HEK293 (cell line): Measurements from ENCODE around the gene POFUT2.

Experiments
- CTCF ChIA-PET: fragments of 350-600 bp; formaldehyde crosslinking; extraction: SDS; loops from one replicate; lab custom pipeline; 2021; ENCODE audit warnings: antibody characterized with exemption; lab: Yijun Ruan, JAX
- POLR2A ChIA-PET: fragments of 300-600 bp; formaldehyde crosslinking; extraction: SDS; loops from one replicate; lab custom pipeline; 2020; ENCODE audit warnings: antibody characterized with exemption, inconsistent platforms; lab: Yijun Ruan, JAX
- H3K27ac ChIP-seq: fragments of 200-500 bp; sonication (Bioruptor generic); 2 replicates; pipeline ENCODE4 v1.5.1; 2014; ENCODE audit warnings: low read depth, low read length, control low read depth, inconsistent platforms; ENCODE audit errors: extremely low read depth
- H3K36me3 ChIP-seq, 2 experiments: fragments of 200-500 bp in 1 of 2; sonication (Bioruptor generic) in 1 of 2; 1 replicate in 1 of 2; 2 replicates in 1 of 2; pipeline ENCODE4 v1.5.1; 2014 to 2017; ENCODE audit warnings: inconsistent platforms in 2 of 2, low read length in 2 of 2; ENCODE audit not compliant: control insufficient read depth in 2 of 2, insufficient read depth in 1 of 2
- H3K4me1 ChIP-seq: fragments of 200-500 bp; sonication (Bioruptor generic); 2 replicates; pipeline ENCODE4 v1.5.1; 2014; ENCODE audit warnings: mild to moderate bottlenecking, low read length, inconsistent platforms; ENCODE audit not compliant: control insufficient read depth, insufficient read depth
- H3K4me3 ChIP-seq: 2 replicates; pipeline ENCODE4 v1.5.1; 2011; ENCODE audit warnings: low read depth, mild to moderate bottlenecking, control low read depth, low read length, moderate library complexity
- H3K9me3 ChIP-seq: fragments of 200-500 bp; sonication (Bioruptor generic); 2 replicates; pipeline ENCODE4 v1.5.1; 2014; ENCODE audit warnings: low read depth, low read length, inconsistent platforms; ENCODE audit not compliant: control insufficient read depth, insufficient read depth
- PRDM10 ChIP-seq: fragments of 450-650 bp; formaldehyde crosslinking; IDR thresholded peaks from 2 replicates; pipeline ENCODE4 v1.5.1; 2016; ENCODE audit warnings: missing biosample characterization, missing genetic modification characterization
- SP2 ChIP-seq: fragments of 450-650 bp; formaldehyde crosslinking; IDR thresholded peaks from 2 replicates; pipeline ENCODE4 v1.5.1; 2016; ENCODE audit warnings: missing biosample characterization, missing genetic modification characterization
- SP7 ChIP-seq: fragments of 450-650 bp; formaldehyde crosslinking; IDR thresholded peaks from 2 replicates; pipeline ENCODE4 v1.5.1; 2016; ENCODE audit warnings: missing biosample characterization, missing genetic modification characterization
- YY2 ChIP-seq: fragments of 450-650 bp; formaldehyde crosslinking; IDR thresholded peaks from 2 replicates; pipeline ENCODE4 v1.5.1; 2016; ENCODE audit warnings: missing biosample characterization, missing genetic modification characterization
- ZBTB49 ChIP-seq: fragments of 450-650 bp; formaldehyde crosslinking; IDR thresholded peaks from 2 replicates; pipeline ENCODE4 v1.5.1; 2016; ENCODE audit warnings: missing biosample characterization, missing genetic modification characterization, low read depth
- ZNF146 ChIP-seq: fragments of 450-650 bp; formaldehyde crosslinking; IDR thresholded peaks from 2 replicates; pipeline ENCODE4 v1.5.1; 2016; ENCODE audit warnings: missing biosample characterization, missing genetic modification characterization
- ZNF449 ChIP-seq: fragments of 450-650 bp; formaldehyde crosslinking; IDR thresholded peaks from 2 replicates; pipeline ENCODE4 v1.5.1; 2017; ENCODE audit warnings: missing biosample characterization, mild to moderate bottlenecking, missing genetic modification characterization, moderate library complexity
- ZNF544 ChIP-seq: fragments of 450-650 bp; formaldehyde crosslinking; IDR thresholded peaks from 2 replicates; pipeline ENCODE4 v1.5.0; 2017; ENCODE audit warnings: missing biosample characterization, missing genetic modification characterization
- ZNF555 ChIP-seq: fragments of 450-650 bp; formaldehyde crosslinking; conservative IDR thresholded peaks from 2 replicates; pipeline ENCODE4 v1.5.1; 2017; ENCODE audit warnings: missing biosample characterization, mild to moderate bottlenecking, missing genetic modification characterization, inconsistent platforms
- ZNF670 ChIP-seq: fragments of 450-650 bp; formaldehyde crosslinking; IDR thresholded peaks from 2 replicates; pipeline ENCODE4 v1.5.1; 2016; ENCODE audit warnings: missing biosample characterization, missing genetic modification characterization, low read depth
- ZSCAN23 ChIP-seq: fragments of 450-650 bp; formaldehyde crosslinking; IDR thresholded peaks from 2 replicates; pipeline ENCODE4 v1.5.1; 2016; ENCODE audit warnings: missing biosample characterization, missing genetic modification characterization
- TF ChIP-seq, protein P1 (sequence below): fragments of 450-650 bp; IDR thresholded peaks from 2 replicates; pipeline ENCODE4 v1.5.1; 2018; ENCODE audit warnings: missing biosample characterization, missing genetic modification characterization

The POFUT2 gene

GRCh38 chr21:45285266-45285931, 2.3 kb downstream of the POFUT2 start (continued):
- TF ChIP-seq ZNF670 (tag by site-specific recombination), result no peak
- TF ChIP-seq, protein P1, sequence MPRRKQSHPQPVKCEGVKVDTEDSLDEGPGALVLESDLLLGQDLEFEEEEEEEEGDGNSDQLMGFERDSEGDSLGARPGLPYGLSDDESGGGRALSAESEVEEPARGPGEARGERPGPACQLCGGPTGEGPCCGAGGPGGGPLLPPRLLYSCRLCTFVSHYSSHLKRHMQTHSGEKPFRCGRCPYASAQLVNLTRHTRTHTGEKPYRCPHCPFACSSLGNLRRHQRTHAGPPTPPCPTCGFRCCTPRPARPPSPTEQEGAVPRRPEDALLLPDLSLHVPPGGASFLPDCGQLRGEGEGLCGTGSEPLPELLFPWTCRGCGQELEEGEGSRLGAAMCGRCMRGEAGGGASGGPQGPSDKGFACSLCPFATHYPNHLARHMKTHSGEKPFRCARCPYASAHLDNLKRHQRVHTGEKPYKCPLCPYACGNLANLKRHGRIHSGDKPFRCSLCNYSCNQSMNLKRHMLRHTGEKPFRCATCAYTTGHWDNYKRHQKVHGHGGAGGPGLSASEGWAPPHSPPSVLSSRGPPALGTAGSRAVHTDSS (tag by site-specific recombination), result no peak
- no peak for TF ChIP-seq SP7 (tag by site-specific recombination)
- no peak for TF ChIP-seq ZNF544 (tag by site-specific recombination)
- no peak for TF ChIP-seq ZBTB49 (tag by site-specific recombination)
- TF ChIP-seq ZNF146, result no peak

DNA sequence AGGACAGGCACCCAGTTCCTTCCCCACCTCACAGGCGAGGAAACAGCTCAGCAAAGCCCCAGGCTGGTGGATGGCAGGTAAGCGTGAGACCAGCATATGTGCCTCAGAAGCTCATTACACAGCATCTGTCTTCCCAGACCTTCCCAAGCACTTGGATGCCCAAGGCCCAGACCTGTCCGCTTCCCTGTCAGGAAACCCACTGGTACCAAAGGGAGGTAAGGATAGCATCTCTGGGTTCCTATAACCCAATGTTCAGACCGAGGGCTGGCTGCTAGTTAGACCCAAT, 3.3 kb downstream of the POFUT2 start:
- no peak for TF ChIP-seq SP2 (tag by site-specific recombination)
- no peak for TF ChIP-seq ZSCAN23 (tag by site-specific recombination)
- no peak for TF ChIP-seq ZNF449 (tag by site-specific recombination)
- TF ChIP-seq ZNF544 (tag by site-specific recombination), result no peak
- no peak for TF ChIP-seq ZNF555 (tag by site-specific recombination)
- TF ChIP-seq PRDM10 (tag by site-specific recombination), result no peak
- no peak for TF ChIP-seq YY2 (tag by site-specific recombination)
- TF ChIP-seq, all 188 proteins: peak for 0
- no peaks in the 10 kb centered on the region for H3K4me1 ChIP-seq
- H3K36me3 ChIP-seq, result peaks cover 0 to 68% of the 10 kb centered on the region in 2 experiments; a peak in 1 of 3 replicates
- ChIA-PET POLR2A (no interaction called here), CTCF (no interaction called here)
- H3K9me3 ChIP-seq, result no peaks in the 10 kb centered on the region
- H3K4me3 ChIP-seq, result no peak overlapping the region
- H3K27ac ChIP-seq, result no peak overlapping the region
